SK-N-SH (cell line): ENCODE data around the gene B3GNT5. TPM values are rescaled to one million over a fixed set of nuclear protein-coding genes. Genes with fewer than 3 reads are reported as not detected.

Experiments
- CHD2 ChIP-seq: fragments of 150-350 bp; IDR thresholded peaks from 2 replicates; pipeline ENCODE4 v1.6.1; 2018; ENCODE audit warnings: low read length; ENCODE audit not compliant: partially characterized antibody
- ELF1 ChIP-seq: IDR thresholded peaks from 2 replicates; pipeline ENCODE4 v1.4.0; 2012
- FOSL2 ChIP-seq: IDR thresholded peaks from 2 replicates; pipeline ENCODE4 v1.4.0; 2012; ENCODE audit warnings: low read depth, mild to moderate bottlenecking, moderate library complexity, borderline replicate concordance
- FOXJ3 ChIP-seq: sonication (generic); formaldehyde crosslinking; IDR thresholded peaks from 2 replicates; pipeline ENCODE4 v1.5.1; 2020; ENCODE audit warnings: mild to moderate bottlenecking, missing genetic modification reagents
- FOXM1 ChIP-seq: IDR thresholded peaks from 2 replicates; pipeline ENCODE4 v1.4.0; 2012; ENCODE audit warnings: low read depth, mild to moderate bottlenecking
- GATA2 ChIP-seq: sonication (generic); formaldehyde crosslinking; IDR thresholded peaks from 2 replicates; pipeline ENCODE4 v1.5.0; 2020; ENCODE audit warnings: mild to moderate bottlenecking, missing genetic modification reagents
- JUND ChIP-seq: IDR thresholded peaks from 2 replicates; pipeline ENCODE4 v1.4.0; 2012
- MEF2A ChIP-seq: IDR thresholded peaks from 2 replicates; pipeline ENCODE4 v1.4.0; 2012; ENCODE audit warnings: low read depth, borderline replicate concordance
- MXI1 ChIP-seq: IDR thresholded peaks from 2 replicates; pipeline ENCODE4 v1.6.1; 2012; ENCODE audit warnings: mild to moderate bottlenecking, low read depth, low read length, improper control_type of control experiment
- PBX3 ChIP-seq: IDR thresholded peaks from 2 replicates; pipeline ENCODE4; 2012
- RCOR1 ChIP-seq: fragments of 150-350 bp; IDR thresholded peaks from 2 replicates; pipeline ENCODE4 v1.6.1; 2017; ENCODE audit warnings: antibody characterized with exemption, low read length
- REST ChIP-seq: IDR thresholded peaks from 2 replicates; pipeline ENCODE4 v1.6.1; 2012; ENCODE audit warnings: mild to moderate bottlenecking, low read depth, low read length, moderate library complexity
- RXRA ChIP-seq: IDR thresholded peaks from 2 replicates; pipeline ENCODE4 v1.4.0; 2012; ENCODE audit warnings: low read depth, mild to moderate bottlenecking, borderline replicate concordance
- TEAD4 ChIP-seq: IDR thresholded peaks from 2 replicates; pipeline ENCODE4 v1.4.0; 2012; ENCODE audit warnings: mild to moderate bottlenecking, borderline replicate concordance; ENCODE audit not compliant: insufficient read depth
- USF1 ChIP-seq: IDR thresholded peaks from 2 replicates; pipeline ENCODE4 v1.4.0; 2012; ENCODE audit warnings: low read depth, borderline replicate concordance
- ZBTB33 ChIP-seq: IDR thresholded peaks from 2 replicates; pipeline ENCODE4 v1.4.0; 2012; ENCODE audit warnings: low read depth, borderline replicate concordance
- polyA plus RNA-seq, 3 experiments: library from polyadenylated mRNA; depleted of rRNA; stranded (reverse); fragments of >200 nt; gene quantifications; 2 replicates each; pipeline ENCODE4 v1.2.3, GENCODE V29; 2012

Gene B3GNT5
- polyA plus RNA-seq, 1 of the 3 experiments (the other 2 are of a cell fraction) = 4.7 TPM

GRCh38 chr3:183285828-183286457, 32.9 kb downstream of the B3GNT5 start (continued):
- peak; percentile 13 for TF ChIP-seq CHD2
- peak; percentile 72 for TF ChIP-seq ELF1
- peak; percentile 63; the same call in 1 of the 2 replicates for TF ChIP-seq TEAD4
- TF ChIP-seq RXRA = peak; percentile 94
- no peak for TF ChIP-seq REST
- TF ChIP-seq FOSL2 = peak; percentile 88
- no peak for TF ChIP-seq GATA2 (CRISPR knock-in tag)
- TF ChIP-seq FOXM1 = 0 out of 2 replicates have a peak, but pooled peaks have one; percentile 20
- no peak for TF ChIP-seq RCOR1
- TF ChIP-seq PBX3 = peak; percentile 82
- peak; percentile 80 for TF ChIP-seq JUND
- peak; percentile 53; the same call in 1 of the 2 replicates for TF ChIP-seq MEF2A
- TF ChIP-seq ZBTB33 = peak; percentile 61; the same call in 1 of the 2 replicates
- TF ChIP-seq USF1 = no peak
- TF ChIP-seq MXI1 = peak; percentile 80
- no peak for TF ChIP-seq FOXJ3 (CRISPR knock-in tag)
- TF ChIP-seq, all 33 proteins: peak for 20
